ENCODE measurements around the gene GARS1.
"Not testable (repeated sequence)": the region's sequence is repeated elsewhere in the genome, so short reads cannot be mapped to it uniquely, and the experiment has no call there.

Gene GARS1

DNA sequence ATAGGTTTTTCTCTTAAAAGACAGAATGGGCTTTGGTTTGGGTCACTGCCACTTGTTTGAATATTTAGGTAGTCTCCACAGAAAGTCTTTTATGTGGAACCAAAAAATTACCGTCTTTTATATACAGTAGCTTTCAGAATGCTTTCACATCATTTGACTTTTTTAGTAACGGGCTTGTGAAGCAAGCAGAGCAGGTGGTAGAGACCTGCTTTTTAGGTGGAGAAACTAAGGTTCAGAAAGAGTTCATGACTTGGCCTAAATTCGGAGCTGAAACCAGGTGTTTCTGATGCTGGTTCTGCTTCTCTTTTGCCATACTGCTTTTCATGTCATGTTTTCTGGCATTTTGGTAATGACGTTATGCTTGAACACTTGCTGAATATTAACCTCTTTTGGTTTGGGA is 36.3 kb downstream of the GARS1 start:
- H3K4me3 ChIP-seq (ENCODE audit: low read depth, low read length) = no peak overlapping the region
- no peaks in the 10 kb centered on the region for H3K79me2 ChIP-seq
- TF ChIP-seq, protein P1, sequence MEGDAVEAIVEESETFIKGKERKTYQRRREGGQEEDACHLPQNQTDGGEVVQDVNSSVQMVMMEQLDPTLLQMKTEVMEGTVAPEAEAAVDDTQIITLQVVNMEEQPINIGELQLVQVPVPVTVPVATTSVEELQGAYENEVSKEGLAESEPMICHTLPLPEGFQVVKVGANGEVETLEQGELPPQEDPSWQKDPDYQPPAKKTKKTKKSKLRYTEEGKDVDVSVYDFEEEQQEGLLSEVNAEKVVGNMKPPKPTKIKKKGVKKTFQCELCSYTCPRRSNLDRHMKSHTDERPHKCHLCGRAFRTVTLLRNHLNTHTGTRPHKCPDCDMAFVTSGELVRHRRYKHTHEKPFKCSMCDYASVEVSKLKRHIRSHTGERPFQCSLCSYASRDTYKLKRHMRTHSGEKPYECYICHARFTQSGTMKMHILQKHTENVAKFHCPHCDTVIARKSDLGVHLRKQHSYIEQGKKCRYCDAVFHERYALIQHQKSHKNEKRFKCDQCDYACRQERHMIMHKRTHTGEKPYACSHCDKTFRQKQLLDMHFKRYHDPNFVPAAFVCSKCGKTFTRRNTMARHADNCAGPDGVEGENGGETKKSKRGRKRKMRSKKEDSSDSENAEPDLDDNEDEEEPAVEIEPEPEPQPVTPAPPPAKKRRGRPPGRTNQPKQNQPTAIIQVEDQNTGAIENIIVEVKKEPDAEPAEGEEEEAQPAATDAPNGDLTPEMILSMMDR (IDR thresholded peaks at IDR 0.05) = no peak
- H3K4me1 ChIP-seq = peaks cover 5% of the 10 kb centered on the region
- H3K9ac ChIP-seq = no peak overlapping the region
- no peak overlapping the region for H3K27ac ChIP-seq
- H3K36me3 ChIP-seq (ENCODE audit: control insufficient read depth, insufficient read depth, low read length) = no peaks in the 10 kb centered on the region
- H3K4me2 ChIP-seq (ENCODE audit: low read length) = no peak overlapping the region
- H3K27me3 ChIP-seq (ENCODE audit: control insufficient read depth, insufficient read depth, low read length) = no peaks in the 10 kb centered on the region
- H3K9me3 ChIP-seq (ENCODE audit: control insufficient read depth, low read length) = no peaks in the 10 kb centered on the region
- no peak overlapping the region for H2AFZ ChIP-seq

DNA sequence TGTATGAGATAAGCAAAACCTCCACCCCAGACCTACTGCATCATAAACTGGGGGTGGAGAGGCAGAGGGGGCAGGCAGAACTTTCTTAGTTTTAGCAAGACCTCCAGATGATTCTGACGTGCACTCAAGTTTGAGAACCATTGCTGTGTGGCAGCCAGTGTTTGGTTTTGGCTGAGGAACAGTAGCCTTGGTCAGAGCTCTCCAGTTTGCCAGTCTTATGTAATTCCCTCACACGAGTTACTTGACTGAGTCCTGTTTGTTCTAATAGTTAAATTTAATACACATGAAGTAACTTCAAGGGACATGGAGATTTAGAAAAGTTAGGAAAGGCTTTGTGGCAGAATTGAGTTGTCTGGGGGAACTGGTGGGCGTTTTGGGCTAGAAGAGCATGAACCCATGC is 38.5 kb downstream of the GARS1 start:
- no peak overlapping the region for H3K4me2 ChIP-seq (ENCODE audit: low read length)
- no peak overlapping the region for H2AFZ ChIP-seq
- no peaks in the 10 kb centered on the region for H3K36me3 ChIP-seq (ENCODE audit: control insufficient read depth, insufficient read depth, low read length)
- no peaks in the 10 kb centered on the region for H3K9me3 ChIP-seq (ENCODE audit: control insufficient read depth, low read length)
- no peaks in the 10 kb centered on the region for H3K27me3 ChIP-seq (ENCODE audit: control insufficient read depth, insufficient read depth, low read length)
- no peak overlapping the region for H3K9ac ChIP-seq
- TF ChIP-seq, protein P1 (IDR thresholded peaks at IDR 0.05) = no peak
- H3K27ac ChIP-seq = no peak overlapping the region
- no peak overlapping the region for H3K4me3 ChIP-seq (ENCODE audit: low read depth, low read length)
- H3K4me1 ChIP-seq = no peaks in the 10 kb centered on the region
- H3K79me2 ChIP-seq = no peaks in the 10 kb centered on the region

DNA sequence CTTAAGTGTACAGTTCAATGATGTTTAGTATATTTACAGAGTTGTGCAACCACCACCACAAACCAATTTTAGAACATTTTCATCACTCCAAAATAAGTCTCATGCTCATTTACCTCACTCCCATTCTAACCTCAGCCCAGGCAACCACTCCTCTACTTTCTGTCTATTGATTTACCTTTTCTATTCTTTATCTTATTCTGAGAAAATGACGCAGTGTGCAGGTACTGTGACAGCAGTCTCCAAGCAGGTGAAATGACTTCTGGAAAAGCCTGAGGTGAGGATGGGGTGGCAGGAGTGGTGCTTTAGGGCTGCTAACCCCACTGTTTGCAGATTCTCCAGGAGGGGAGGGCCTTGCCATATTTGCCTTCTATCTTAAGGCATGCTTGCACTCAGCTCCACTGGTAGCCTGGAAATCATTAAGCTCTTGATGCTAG is 39.5 kb downstream of the GARS1 start:
- Histone ChIP-seq H3K79me2 (no peaks in the 10 kb centered on the region), H3K27me3 (ENCODE audit: control insufficient read depth, insufficient read depth, low read length) (no peaks in the 10 kb centered on the region), H3K4me2 (ENCODE audit: low read length) (no peak overlapping the region), H2AFZ (no peak overlapping the region), H3K9me3 (ENCODE audit: control insufficient read depth, low read length) (no peaks in the 10 kb centered on the region), H3K36me3 (ENCODE audit: control insufficient read depth, insufficient read depth, low read length) (no peaks in the 10 kb centered on the region), H3K4me3 (ENCODE audit: low read depth, low read length) (no peak overlapping the region), H3K27ac (no peak overlapping the region), H3K9ac (no peak overlapping the region), H3K4me1 (no peaks in the 10 kb centered on the region)
- TF ChIP-seq, protein P1 (IDR thresholded peaks at IDR 0.05) = no peak

DNA sequence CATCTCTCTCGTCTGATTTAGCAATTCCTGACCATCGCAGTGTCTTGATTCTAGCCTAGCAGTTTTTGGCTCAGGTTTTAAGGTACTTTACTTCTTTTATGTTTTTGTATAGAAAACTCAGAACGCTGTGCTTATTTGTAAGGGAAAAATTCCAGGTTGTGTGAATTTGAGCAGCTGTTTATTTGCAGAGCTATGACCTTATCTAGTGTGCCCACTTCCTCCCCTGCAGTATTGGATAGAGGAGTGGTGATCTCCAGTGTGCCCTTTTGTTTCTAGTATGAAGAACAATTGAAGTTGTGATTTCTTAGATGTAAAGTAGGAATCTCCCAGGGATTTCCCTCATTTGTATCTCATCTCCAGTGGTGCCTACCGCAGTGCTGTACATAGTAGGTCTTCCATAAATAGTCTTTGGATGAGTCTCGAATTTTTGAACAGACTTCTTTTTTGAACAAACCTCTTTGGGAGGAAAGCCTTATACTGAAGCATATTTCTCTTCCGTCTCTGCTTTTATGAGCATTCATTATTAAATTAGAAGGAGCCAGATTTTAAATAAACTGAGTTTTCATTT is 40.0 kb downstream of the GARS1 start:
- TF ChIP-seq, protein P1 (IDR thresholded peaks at IDR 0.05) = no peak
- Histone ChIP-seq H3K4me3 (ENCODE audit: low read depth, low read length) (no peak overlapping the region), H3K4me1 (no peaks in the 10 kb centered on the region), H3K27ac (no peak overlapping the region), H2AFZ (no peak overlapping the region), H3K4me2 (ENCODE audit: low read length) (no peak overlapping the region), H3K36me3 (ENCODE audit: control insufficient read depth, insufficient read depth, low read length) (no peaks in the 10 kb centered on the region), H3K79me2 (no peaks in the 10 kb centered on the region), H3K9ac (no peak overlapping the region), H3K27me3 (ENCODE audit: control insufficient read depth, insufficient read depth, low read length) (no peaks in the 10 kb centered on the region), H3K9me3 (ENCODE audit: control insufficient read depth, low read length) (no peaks in the 10 kb centered on the region)

DNA sequence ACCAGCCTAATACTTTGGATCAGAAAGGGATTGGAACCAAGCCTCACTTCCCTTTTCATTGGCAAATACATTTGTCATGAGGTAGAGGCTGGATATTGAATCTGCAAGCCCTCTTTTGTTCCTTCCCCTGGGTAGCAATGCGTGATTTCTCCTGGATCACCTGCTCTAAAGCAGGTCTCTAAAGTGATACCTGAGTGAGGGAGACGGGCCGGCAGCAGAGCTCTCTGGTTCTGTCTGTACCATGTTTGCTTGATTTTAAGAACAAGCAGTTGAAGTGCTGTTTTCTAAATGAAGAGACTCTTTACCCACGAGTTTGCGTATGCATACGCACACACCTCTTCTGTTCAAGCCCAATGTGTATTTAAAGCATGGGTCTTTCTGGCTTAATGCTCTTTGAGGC is 41.1 kb downstream of the GARS1 start:
- no peaks in the 10 kb centered on the region for H3K36me3 ChIP-seq (ENCODE audit: control insufficient read depth, insufficient read depth, low read length)
- H3K79me2 ChIP-seq = no peaks in the 10 kb centered on the region
- no peak overlapping the region for H3K4me3 ChIP-seq (ENCODE audit: low read depth, low read length)
- TF ChIP-seq, protein P1 (IDR thresholded peaks at IDR 0.05) = no peak
- H3K27me3 ChIP-seq (ENCODE audit: control insufficient read depth, insufficient read depth, low read length) = no peaks in the 10 kb centered on the region
- H2AFZ ChIP-seq = no peak overlapping the region
- H3K4me2 ChIP-seq (ENCODE audit: low read length) = no peak overlapping the region
- no peaks in the 10 kb centered on the region for H3K4me1 ChIP-seq
- no peak overlapping the region for H3K9ac ChIP-seq
- no peaks in the 10 kb centered on the region for H3K9me3 ChIP-seq (ENCODE audit: control insufficient read depth, low read length)
- no peak overlapping the region for H3K27ac ChIP-seq

DNA sequence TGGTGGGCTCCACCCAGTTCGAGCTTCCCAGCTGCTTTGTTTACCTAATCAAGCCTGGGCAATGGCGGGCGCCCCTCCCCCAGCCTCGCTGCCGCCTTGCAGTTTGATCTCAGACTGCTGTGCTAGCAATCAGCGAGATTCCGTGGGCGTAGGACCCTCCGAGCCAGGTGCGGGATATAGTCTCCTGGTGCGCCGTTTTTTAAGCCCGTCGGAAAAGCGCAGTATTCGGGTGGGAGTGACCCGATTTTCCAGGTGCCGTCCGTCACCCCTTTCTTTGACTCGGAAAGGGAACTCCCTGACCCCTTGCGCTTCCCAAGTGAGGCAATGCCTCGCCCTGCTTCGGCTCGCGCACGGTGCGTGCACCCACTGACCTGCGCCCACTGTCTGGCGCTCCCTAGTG is 47.6 kb downstream of the GARS1 start:
- not testable (repeated sequence) for H3K9ac ChIP-seq; H3K36me3 ChIP-seq (ENCODE audit: control insufficient read depth, insufficient read depth, low read length); H3K9me3 ChIP-seq (ENCODE audit: control insufficient read depth, low read length); H3K4me2 ChIP-seq (ENCODE audit: low read length); H3K4me1 ChIP-seq; H3K27me3 ChIP-seq (ENCODE audit: control insufficient read depth, insufficient read depth, low read length)
- Histone ChIP-seq H3K27ac (peak overlapping the region; percentile 89), H2AFZ (peak overlapping the region; percentile 56), H3K79me2 (peaks cover 13% of the 10 kb centered on the region), H3K4me3 (ENCODE audit: low read depth, low read length) (peak overlapping the region; percentile 53)
